Adrenal gland (tissue), 12 donors: ENCODE measurements around the gene SV2A. TPM values are rescaled to one million over a fixed set of nuclear protein-coding genes. Genes with fewer than 3 reads are reported as not detected.

Experiments
- DNase-seq, 7 donors: peaks; one replicate each; pipeline ENCODE4 v3.0.0-alpha.2; 2019 to 2020
- H3K27ac ChIP-seq, 5 donors: fragments of 200-600 bp; sonication (generic) in 4 of 5; 1 replicate in 3 of 5; 2 replicates in 2 of 5; pipeline versions ENCODE4 v1.5.1 to v1.8.0; 2016 to 2020; ENCODE audit warnings: mild to moderate bottlenecking in 1 of 5
- H3K27me3 ChIP-seq: fragments of 200-600 bp; 2 replicates; pipeline ENCODE4 v1.8.0; 2021
- H3K36me3 ChIP-seq, 2 donors: fragments of 200-600 bp; replicated peaks in 1 of 2; 1 replicate in 1 of 2; 2 replicates in 1 of 2; pipeline versions ENCODE4 v1.5.1 to v1.8.0; 2018 to 2022
- H3K4me1 ChIP-seq, 2 donors: fragments of 200-600 bp; replicated peaks in 1 of 2; 1 replicate in 1 of 2; 2 replicates in 1 of 2; pipeline versions ENCODE4 v1.5.1 to v1.8.0; 2018 to 2021
- H3K4me3 ChIP-seq, 4 donors: fragments of 200-600 bp; sonication (generic) in 3 of 4; one replicate each; pipeline ENCODE4 v1.5.1; 2016 to 2018
- H3K9me3 ChIP-seq, 3 donors: fragments of 200-600 bp; sonication (generic) in 1 of 3; replicated peaks in 1 of 3; 1 replicate in 2 of 3; 2 replicates in 1 of 3; pipeline versions ENCODE4 v1.5.1 to v1.8.0; 2016 to 2021
- CTCF ChIP-seq, 6 experiments: fragments of 450-650 bp in 4 of 6; fragments of 200-600 bp in 2 of 6; sonication (generic) in 1 of 6; IDR thresholded peaks; 1 replicate in 5 of 6; 2 replicates in 1 of 6; pipeline versions ENCODE4 v1.5.1 to v1.8.0; 2016 to 2021; ENCODE audit warnings: antibody characterized with exemption in 6 of 6, mild to moderate bottlenecking in 2 of 6, moderate library complexity in 1 of 6
- POLR2A ChIP-seq, 2 donors: fragments of 450-650 bp; IDR thresholded peaks; one replicate each; pipeline ENCODE4 v1.6.1; 2017; ENCODE audit warnings: antibody characterized with exemption in 2 of 2, mild to moderate bottlenecking in 2 of 2, moderate library complexity in 1 of 2
- WGBS, 4 donors: extraction: QIAGEN DNeasy Blood & Tissue Kit in 2 of 4; methylation state at CpG; one replicate each; pipeline versions ENCODE4 v1.1.5 to v1.1.7; 2013 to 2017; 5-methylcytosine and 5-hydroxymethylcytosine counted together
- intact Hi-C, 2 donors: fragments of 100-400 bp; cut with DNase I; formaldehyde crosslinking; loops; one replicate each; pipeline versions ENCODE4 v1.14.1 to v1.15.0; 2022 to 2023
- polyA plus RNA-seq, 3 donors: library from polyadenylated mRNA; stranded (reverse); fragments of 200-250 nt in 2 of 3; fragments of 350-450 nt in 1 of 3; fragmentation: Illumina TruSeq in 1 of 3; extraction: RNeasy Lipid Tissue Mini Kit (QIAGEN cat#74804) in 1 of 3; gene quantifications; one replicate each; pipeline ENCODE4 v1.2.3, GENCODE V29; 2013 to 2014
- total RNA-seq, 9 donors: library from RNA; depleted of rRNA in 4 of 9; stranded (reverse); fragments of >200 nt in 4 of 9; fragments of 120-200 nt in 1 of 9; fragmentation: NEBNext Ultra II Directional in 1 of 9; extraction: Animal tissue kit (Norgen Biotek cat#: 25700) in 1 of 9; gene quantifications; one replicate each; pipeline versions ENCODE4 v1.1.0 to v1.2.4, GENCODE V29; 2013 to 2023
- donor health status: healthy with polysubstance abuse.
- donor health status: Bipolar disorder and iron deficiency.
- donor health status: DM: yes; HTN: yes; CAD: no.
- donor health status: DM: no; HTN: no; CAD: no.
- donor health status: DM: no; HTN: no; CAD: no.
- donor health status: DM: yes; HTN: yes; CAD: no.

The SV2A gene
- total and polyA plus RNA-seq, 12 donors: 2.8 to 31.8 (median 10.6) TPM

- no peaks in the 10 kb centered on the region for H3K36me3 ChIP-seq
- peak overlapping the region in 1 of 4 donors; percentile 64 for H3K4me3 ChIP-seq
- no peak for DNase-seq
- TF ChIP-seq CTCF (IDR thresholded peaks at IDR 0.05): no peak
- no peak for TF ChIP-seq POLR2A (IDR thresholded peaks at IDR 0.05)
- H3K27ac ChIP-seq: peak overlapping the region in 1 of 5 donors; percentile 22
- no peaks in the 10 kb centered on the region for H3K27me3 ChIP-seq
- intact Hi-C loops: no loop called here
- peaks cover 0 to 9% of the 10 kb centered on the region in 2 donors for H3K4me1 ChIP-seq
- H3K9me3 ChIP-seq: no peaks in the 10 kb centered on the region
- WGBS, 4 donors: 19 to 28% (median 24%) methylated on average over 9 of the region's 9 CpGs
These were observed 1.3 kb downstream of the SV2A start for GRCh38 chr1:149916193-149916897.

GRCh38 chr1:149915429-149916192, 2.0 kb downstream of the SV2A start:
- TF ChIP-seq POLR2A (IDR thresholded peaks at IDR 0.05): no peak
- TF ChIP-seq CTCF (IDR thresholded peaks at IDR 0.05): no peak
- no peaks in the 10 kb centered on the region for H3K27me3 ChIP-seq
- H3K4me1 ChIP-seq: peaks cover 0 to 9% of the 10 kb centered on the region in 2 donors
- no peak for DNase-seq
- intact Hi-C loops: no loop called here
- no peaks in the 10 kb centered on the region for H3K9me3 ChIP-seq
- WGBS, 4 donors: 84 to 91% (median 85%) methylated on average over 9 to 11 of the region's 11 CpGs
- no peaks in the 10 kb centered on the region for H3K36me3 ChIP-seq
- H3K27ac ChIP-seq: peak overlapping the region in 1 of 5 donors; percentile 22
- no peak overlapping the region for H3K4me3 ChIP-seq

- Histone ChIP-seq H3K9me3 (no peaks in the 10 kb centered on the region), H3K27me3 (no peaks in the 10 kb centered on the region), H3K27ac (no peak overlapping the region), H3K4me1 (peaks cover 0 to 9% of the 10 kb centered on the region in 2 donors), H3K4me3 (no peak overlapping the region), H3K36me3 (no peaks in the 10 kb centered on the region)
- 74 to 100% (median 92%) methylated on average over 1 of the region's 1 CpG for WGBS, 4 donors
- DNase-seq: no peak
- TF ChIP-seq POLR2A (IDR thresholded peaks at IDR 0.05) (no peak), CTCF (IDR thresholded peaks at IDR 0.05) (no peak)
- intact Hi-C loops: no loop called here
These were observed 3.1 kb downstream of the SV2A start for GRCh38 chr1:149914545-149914944.

- intact Hi-C loops: no loop called here
- Histone ChIP-seq H3K27me3 (no peaks in the 10 kb centered on the region), H3K36me3 (no peaks in the 10 kb centered on the region), H3K4me1 (no peaks in the 10 kb centered on the region), H3K4me3 (no peak overlapping the region), H3K27ac (no peak overlapping the region), H3K9me3 (no peaks in the 10 kb centered on the region)
- no peak for DNase-seq
- WGBS, 4 donors: 79 to 95% (median 87%) methylated on average over 9 to 10 of the region's 10 CpGs
- no peak for TF ChIP-seq POLR2A (IDR thresholded peaks at IDR 0.05)
- TF ChIP-seq CTCF (IDR thresholded peaks at IDR 0.05): no peak
These were observed 11.0 kb downstream of the SV2A start for GRCh38 chr1:149906570-149907075.
